Skeletal muscle cell (primary cell): ENCODE results near the gene RBP3.

Experiments
- DNase-seq: peaks from one replicate; pipeline ENCODE4 v3.0.0-alpha.2; 2010; ENCODE audit warnings: low read depth
- H3K4me3 ChIP-seq: 2 replicates; pipeline ENCODE4 v1.5.1; 2011; ENCODE audit warnings: low read depth, mild to moderate bottlenecking, control low read depth, low read length, moderate library complexity

The RBP3 gene

DNA sequence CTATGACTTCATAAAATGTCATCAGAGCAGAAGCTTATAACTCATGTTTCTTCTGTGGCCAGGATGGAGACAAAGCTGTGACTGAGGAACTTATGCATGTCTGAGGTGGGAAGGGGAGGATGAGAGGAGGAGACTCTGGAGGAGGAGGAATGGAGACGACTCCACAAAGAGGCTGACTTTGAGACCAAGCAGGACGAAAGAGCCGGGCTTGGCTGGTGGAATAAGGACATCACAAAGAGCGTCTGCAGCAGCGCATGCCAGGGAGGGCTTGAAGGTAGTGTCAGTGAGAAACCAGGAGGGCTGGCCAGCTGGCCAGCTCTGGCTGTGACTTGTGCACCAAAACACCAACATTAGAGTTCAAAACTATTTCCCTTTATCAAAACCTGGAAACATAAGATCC, 32.0 kb upstream of the RBP3 start:
- DNase-seq = no peak
- H3K4me3 ChIP-seq = no peak overlapping the region

DNA sequence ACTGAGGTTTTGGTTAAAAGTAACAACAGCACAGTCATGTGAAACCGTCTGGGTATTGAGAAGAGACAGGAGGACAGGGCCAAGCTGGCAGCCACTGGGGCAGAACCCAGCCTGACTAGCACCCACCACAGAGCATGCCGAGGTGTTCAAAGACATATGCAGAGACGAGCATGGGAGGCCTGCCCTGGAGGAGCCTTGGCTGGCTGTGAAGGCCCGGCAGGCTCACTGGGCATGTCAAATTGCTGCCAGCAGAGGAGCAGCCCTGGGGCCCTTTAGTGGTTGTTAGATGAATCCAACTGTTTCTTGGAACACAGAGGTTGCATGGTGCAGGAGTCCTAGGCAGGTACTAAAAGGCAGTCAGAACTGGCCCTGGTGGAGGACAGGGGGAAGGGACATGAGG, 30.9 kb upstream of the RBP3 start:
- no peak overlapping the region for H3K4me3 ChIP-seq
- DNase-seq = no peak

DNA sequence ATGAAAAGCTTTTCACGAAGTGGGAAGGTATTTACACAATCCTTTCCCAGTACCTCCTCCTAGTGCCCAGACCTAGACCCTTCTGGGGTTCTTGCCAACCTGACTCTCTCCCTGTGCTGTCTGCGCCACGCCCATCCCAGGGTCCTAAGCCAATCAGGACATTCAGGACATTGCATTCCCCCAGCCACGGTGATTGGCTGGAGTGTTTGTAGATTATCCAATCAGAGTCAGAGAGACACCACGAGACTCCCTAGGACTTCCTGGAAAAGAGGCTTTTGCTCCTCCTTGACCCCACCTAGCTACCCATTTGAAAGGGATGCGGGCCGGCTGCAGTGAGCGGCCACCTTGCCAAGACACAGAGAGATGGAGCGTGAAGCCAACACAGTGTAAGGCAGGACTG, 29.5 kb upstream of the RBP3 start:
- H3K4me3 ChIP-seq = no peak overlapping the region
- DNase-seq = no peak

DNA sequence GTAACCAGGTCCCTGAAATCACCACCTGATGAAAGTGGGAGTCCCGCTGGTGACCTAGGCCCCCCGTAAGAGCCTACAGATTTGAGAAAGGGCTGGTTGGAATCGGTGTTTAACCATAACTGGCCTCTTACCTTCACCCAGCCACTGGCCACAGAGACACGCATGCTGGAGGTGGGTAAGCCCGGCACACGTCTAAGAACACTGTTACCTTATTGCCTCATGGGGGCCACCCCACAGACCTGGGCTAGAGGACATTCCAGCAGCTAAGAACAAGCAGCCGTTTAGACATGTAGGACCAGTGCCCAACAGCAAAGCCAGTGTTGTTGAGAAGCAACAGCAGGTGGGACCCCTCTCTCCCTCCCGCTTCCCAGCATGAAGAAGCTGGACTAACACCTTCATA, 28.4 kb upstream of the RBP3 start:
- no peak for DNase-seq

DNA sequence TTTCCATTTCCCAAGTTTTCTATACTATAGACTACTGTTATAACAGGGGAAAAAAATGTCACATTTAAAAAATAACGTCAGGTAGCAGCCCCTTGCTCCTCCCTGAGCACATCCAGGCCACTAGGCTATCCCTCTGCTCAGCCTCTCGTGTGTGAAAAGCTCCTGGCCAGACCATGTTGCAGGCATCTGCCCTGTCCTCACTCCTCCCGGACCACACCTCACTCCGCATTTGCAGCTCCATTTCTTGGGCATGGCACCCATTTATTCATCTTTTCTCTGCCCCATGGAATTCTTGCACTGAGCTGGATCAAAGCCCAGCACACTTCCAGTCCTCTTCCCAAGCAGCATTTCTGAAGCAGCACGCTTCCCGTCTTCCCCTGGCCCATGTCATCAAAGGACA, 27.4 kb upstream of the RBP3 start:
- no peak for DNase-seq
- H3K4me3 ChIP-seq = no peak overlapping the region

More for the DNA sequence above, 28.4 kb upstream of the RBP3 start:
- H3K4me3 ChIP-seq = no peak overlapping the region

DNA sequence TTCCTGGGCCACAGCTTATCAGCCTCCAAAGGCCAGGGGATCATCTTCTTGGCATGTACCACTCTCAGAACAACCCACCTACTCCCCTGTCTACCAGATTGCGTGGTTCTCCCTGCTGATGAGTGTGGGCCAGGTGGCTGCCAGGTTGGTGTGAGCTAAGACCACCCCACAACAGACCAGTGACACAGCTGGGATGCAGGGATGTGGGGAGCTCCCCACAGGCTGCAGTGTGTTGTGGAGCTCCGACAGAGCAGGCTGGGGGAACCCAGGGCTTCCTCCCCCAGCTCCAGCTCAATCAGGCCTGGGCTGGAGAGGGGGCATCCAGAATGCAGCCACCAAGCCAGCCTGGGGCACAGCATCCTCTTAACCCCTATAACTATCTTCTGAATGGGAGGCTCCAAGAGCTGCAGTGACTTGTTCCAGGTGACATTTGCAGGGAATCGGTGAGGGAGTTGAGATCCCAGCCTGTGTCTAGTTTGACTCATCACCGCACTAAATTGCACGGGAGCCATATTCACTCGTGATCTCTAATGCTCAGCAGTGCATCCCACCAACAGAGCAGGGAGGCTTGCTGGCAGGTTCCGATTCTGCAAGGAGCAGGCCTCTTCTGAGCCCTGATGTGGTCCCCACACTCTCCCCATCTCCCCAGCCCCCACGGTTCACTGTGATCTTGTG, 26.5 kb upstream of the RBP3 start:
- DNase-seq = no peak
- no peak overlapping the region for H3K4me3 ChIP-seq

DNA sequence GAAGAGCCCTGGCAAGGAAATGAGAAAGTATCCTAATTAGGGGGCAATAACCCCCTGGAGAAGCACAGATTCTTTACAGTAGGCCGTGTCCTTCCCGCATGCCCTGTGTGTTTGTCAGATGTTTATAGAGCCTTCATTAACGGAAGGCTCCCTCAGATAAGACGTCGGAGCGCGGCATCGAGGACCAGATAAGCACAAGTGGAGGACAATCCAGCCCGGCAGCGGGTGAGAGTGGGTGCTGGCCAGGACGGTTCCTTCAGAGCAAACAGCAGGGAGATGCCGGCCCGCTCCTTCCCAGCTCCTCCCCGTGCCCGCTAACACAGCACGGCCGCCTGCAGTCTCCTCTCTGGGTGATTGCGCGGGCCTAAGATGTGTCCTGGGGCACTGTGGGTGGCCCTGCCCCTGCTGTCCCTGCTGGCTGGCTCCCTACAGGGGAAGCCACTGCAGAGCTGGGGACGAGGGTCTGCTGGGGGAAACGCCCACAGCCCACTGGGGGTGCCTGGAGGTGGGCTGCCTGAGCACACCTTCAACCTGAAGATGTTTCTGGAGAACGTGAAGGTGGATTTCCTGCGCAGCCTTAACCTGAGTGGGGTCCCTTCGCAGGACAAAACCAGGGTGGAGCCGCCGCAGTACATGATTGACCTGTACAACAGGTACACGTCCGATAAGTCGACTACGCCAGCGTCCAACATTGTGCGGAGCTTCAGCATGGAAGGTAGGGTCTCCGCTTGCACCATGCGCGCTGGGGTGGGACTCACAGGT, 25.7 kb upstream of the RBP3 start, which contains the start of gene GDF2:
GDF2 (plus strand) TSS at position 155 of the 762 bp plus-strand sequence; CDS start at position 370, 215 bp downstream.
- H3K4me3 ChIP-seq = no peak within 1 kb of the TSS
- no peak for DNase-seq

DNA sequence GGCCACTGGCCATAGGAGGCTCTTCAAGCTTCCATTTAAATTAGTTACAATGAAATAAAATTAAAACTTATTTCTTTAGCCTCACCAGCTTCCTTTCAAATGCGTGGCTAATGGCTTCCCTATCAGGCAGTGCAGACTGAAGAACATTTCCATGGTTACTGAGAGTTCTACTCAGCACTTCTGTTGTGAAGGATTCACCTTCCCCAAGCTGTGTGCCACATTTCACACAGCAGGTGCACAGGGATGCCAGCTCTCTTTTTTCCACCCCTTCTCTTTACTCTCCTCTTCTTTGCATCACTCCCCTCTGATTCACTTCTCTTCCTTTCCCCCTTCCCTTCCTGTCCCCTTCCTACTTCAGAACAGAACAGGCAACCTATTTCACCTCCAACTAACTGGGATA, 25.1 kb upstream of the RBP3 start:
- H3K4me3 ChIP-seq = no peak overlapping the region
- DNase-seq = no peak

DNA sequence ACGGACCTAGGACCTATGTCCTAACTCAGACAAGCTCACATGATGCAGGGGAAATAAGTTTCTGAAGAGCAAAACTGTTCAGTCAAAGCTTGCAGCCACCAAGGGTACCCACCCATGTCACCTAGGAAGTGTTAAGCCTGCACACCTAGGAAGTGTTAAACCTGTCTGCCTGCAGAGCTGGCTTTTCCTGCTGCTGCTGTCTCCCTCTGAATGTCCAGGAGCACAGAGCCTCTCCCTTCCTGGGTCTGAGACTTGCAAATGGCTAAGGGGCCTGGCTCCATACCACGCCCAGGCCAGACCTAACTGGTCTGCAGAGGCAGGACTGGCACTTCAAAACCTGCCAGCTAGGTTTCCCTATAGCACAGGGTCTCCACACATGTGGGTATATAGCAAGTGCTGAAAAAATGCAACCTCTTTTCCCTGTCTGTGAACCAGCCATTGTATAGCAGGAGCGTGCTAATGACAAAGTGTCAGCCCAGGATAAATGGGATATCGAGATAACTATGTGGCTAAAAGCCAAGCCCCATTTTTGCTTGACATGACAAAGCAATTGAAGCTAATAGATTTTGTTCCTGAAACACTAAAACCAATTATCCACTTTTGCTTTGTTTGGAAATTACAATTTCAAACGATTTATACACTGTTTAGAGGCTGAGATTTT, 24.4 kb upstream of the RBP3 start:
- no peak for DNase-seq

DNA sequence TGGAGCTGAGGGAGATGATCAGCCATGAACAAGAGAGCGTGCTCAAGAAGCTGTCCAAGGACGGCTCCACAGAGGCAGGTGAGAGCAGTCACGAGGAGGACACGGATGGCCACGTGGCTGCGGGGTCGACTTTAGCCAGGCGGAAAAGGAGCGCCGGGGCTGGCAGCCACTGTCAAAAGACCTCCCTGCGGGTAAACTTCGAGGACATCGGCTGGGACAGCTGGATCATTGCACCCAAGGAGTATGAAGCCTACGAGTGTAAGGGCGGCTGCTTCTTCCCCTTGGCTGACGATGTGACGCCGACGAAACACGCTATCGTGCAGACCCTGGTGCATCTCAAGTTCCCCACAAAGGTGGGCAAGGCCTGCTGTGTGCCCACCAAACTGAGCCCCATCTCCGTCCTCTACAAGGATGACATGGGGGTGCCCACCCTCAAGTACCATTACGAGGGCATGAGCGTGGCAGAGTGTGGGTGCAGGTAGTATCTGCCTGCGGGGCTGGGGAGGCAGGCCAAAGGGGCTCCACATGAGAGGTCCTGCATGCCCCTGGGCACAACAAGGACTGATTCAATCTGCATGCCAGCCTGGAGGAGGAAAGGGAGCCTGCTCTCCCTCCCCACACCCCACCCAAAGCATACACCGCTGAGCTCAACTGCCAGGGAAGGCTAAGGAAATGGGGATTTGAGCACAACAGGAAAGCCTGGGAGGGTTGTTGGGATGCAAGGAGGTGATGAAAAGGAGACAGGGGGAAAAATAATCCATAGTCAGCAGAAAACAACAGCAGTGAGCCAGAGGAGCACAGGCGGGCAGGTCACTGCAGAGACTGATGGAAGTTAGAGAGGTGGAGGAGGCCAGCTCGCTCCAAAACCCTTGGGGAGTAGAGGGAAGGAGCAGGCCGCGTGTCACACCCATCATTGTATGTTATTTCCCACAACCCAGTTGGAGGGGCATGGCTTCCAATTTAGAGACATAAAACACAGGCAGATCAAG, 22.6 kb upstream of the RBP3 start:
- H3K4me3 ChIP-seq = no peak overlapping the region
- DNase-seq = no peak

More for the DNA sequence above, 24.4 kb upstream of the RBP3 start:
- no peak overlapping the region for H3K4me3 ChIP-seq

DNA sequence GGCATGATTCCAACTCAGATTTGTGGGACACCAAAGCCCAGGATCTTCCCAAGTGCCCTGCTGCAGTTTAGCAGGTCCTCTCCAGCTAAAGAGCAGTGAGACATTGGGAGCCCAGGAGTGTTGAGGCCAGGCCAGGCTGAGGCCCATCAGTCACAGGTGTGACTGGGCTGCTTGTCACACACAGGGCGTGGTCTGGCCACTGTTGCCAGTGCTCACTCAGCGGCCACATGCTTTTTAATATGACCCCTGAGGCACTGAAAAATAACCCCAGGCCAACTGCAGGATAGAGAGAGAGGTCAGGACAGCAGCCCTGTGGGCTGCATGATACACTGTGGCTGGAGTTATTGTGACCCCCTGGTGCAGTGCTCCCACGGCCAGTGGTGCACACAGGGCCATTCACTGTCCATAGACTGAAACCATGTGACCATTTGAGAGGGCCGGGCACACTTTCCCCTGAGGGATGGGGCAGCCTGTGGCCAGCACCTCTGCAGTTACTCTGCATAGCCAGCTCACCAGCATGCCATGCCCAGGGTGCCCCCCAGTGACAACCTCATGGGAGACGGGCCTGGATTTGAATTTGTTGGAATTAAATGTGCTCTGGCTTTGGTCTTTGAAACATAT, 21.7 kb upstream of the RBP3 start:
- DNase-seq = no peak
- H3K4me3 ChIP-seq = no peak overlapping the region

DNA sequence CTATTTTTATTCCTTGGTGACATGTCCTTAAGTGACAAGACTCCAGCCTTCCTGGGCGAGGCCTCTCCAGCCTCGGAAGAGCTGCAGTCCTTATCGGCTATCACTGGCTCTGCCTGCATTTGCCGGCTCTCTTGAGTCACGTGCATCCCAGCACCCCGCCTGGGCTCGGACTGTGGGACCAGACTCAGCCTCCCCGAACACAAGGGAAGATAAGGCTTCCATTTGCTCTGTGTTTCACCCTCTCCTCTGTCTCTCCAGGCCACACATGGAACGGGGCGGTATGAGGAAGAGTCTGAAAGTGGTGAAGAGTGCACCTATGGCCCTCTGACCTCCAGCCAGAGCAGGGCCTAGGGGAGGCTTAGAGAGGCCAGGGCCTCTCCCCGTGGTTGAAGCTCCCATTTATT, 21.2 kb upstream of the RBP3 start:
- no peak overlapping the region for H3K4me3 ChIP-seq
- no peak for DNase-seq

DNA sequence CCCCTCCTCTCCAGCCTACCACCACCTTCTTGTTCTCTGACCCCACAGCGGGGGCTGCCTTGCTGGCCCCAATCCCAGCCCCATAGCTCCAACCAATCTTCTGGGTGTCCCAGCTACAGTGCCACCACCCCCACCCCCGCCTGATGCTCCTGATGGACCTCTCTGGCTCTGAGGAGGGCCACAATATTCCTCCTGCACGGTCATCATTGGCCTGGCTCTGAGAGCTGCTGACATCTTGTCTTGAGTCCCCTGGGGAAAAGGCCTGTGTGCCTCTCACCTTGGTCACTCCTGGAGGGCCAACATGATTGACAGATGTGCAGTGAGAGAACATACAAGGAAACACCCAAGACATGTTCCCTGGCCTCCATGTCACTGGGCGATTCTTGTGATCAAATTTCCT, 18.3 kb upstream of the RBP3 start:
- H3K4me3 ChIP-seq = no peak overlapping the region
- no peak for DNase-seq

DNA sequence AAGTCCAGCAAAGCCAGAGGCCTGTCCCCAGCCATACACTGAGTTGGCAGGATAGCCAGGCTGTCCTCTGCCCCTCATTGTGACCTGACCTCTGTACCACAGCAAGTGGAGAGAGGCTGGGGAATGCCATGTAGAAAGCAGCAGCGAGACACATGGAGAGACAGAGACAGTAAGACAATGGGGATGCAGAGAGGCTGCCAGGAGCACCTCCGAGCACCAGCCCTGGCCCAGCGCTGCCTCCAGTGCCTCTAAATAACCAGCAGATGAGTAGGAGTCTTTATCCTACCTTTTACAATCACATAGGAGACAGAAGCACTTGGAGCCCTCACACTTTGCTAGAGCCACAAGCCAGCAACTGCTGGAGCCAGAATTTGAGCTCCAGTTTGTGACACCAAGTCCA, 17.8 kb upstream of the RBP3 start:
- no peak for DNase-seq
- H3K4me3 ChIP-seq = no peak overlapping the region

DNA sequence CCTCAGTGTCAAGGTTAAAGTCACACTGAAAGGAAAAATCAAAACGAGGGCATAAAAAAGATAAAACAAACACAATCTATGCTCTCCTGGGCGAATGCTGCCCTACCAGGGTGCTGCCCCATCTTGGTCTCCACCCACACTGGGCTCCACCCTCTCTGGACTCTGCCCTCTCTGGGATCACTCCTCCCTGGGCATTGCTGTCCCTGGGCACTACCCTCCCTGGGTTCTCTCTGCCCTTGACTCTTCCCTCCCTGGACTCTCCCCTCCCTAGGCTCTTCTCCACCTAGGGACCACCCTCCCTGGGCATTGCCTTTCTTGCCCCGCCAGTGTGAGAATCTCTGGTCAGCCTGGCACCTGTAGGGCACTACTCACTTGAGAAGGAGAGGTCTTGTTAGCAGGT, 17.4 kb upstream of the RBP3 start:
- DNase-seq = no peak
- H3K4me3 ChIP-seq = no peak overlapping the region

DNA sequence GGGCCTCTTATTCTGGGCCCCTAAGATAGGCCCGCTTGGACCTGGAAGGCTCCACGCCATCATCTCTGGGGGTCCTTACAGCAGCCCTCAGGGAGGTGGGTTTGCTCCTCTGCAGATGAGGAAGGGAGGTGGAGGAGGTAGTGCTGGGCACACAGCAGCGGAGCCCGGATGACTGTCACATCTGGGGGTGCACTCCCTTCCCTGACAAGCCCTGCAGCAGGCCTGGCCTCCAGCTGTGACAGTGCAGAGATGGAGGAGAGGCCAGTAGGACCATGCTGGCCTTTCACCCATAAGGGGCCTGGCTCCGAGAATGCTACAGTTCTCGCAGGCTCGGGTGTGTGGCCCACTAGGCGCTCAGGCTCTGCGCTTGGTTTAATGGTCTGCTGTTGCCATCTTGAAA, 16.7 kb upstream of the RBP3 start:
- no peak overlapping the region for H3K4me3 ChIP-seq
- DNase-seq = no peak

DNA sequence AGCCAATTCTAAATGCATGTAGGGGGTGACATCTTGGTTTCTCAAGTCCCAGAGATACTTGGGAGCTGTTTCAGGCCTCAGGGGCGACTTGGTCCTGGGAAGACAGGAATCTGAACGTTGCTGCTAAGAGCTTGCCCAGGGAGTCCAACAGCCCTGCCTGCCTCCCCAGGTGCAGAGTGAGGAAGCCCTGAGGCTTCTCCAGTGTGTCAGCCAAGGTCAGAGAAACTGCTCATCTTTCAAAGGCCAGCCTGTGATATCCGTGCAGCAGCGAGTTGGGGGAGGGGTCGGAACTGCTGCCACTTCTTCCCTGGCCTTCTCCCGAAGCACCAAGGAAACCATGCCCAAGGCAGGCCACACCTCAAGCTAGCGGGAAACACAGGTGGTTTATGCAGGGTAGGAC, 16.2 kb upstream of the RBP3 start:
- H3K4me3 ChIP-seq = no peak overlapping the region
- DNase-seq = no peak

DNA sequence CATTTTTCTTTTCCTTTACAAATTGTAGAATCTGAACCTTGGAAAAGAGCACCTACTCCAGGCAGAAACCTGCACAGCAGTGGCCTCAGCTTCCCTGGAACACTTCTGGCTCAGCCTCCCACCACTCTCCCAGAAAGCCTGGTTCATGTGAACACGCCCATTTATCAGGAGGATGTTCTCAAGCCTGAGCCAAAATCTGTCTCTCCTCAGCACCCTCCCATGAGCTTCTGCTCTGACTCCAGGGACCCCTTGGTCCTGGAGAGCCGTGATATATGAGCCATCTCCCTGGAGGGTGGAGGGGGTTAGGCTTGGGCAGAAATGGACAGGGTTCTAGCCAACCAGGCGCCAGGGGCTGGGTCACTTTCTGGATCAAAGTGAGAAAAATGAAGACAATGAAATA, 15.8 kb upstream of the RBP3 start:
- DNase-seq = no peak
- H3K4me3 ChIP-seq = no peak overlapping the region

DNA sequence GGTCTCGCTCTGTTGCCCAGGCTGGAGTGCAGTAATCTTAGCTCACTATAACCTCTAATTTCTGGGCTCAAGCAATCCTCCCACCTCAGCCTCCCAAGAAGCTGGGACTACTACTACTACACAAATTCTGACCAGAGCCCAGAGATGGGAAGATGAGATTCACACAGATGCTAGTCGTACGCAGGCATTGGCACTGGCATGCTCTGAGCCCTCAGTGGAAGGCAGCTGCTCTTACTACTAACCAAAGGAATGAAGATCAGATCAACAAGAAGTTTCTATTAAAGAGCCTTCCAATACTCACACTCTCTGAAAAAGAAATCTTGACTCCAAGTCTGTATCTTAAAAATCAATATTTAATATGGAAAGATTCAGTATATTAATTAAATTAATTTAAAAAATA, 15.2 kb upstream of the RBP3 start:
- no peak for DNase-seq
- H3K4me3 ChIP-seq = no peak overlapping the region
